Thoracic aorta (tissue), 2 donors: ENCODE measurements around the gene PCDHA3. TPM values are rescaled to one million over a fixed set of nuclear protein-coding genes. Genes with fewer than 3 reads are reported as not detected.
A peak's percentile ranks its signal among the peaks of the same experiment; 100 is the strongest.
"Not testable (repeated sequence)": the region's sequence is repeated elsewhere in the genome, so short reads cannot be mapped to it uniquely, and the experiment has no call there.

Source experiments
- ATAC-seq: fragments of 150-250 bp; one replicate; pipeline ENCODE4 v1.8.0; 2017; ENCODE audit warnings: low read depth; ENCODE audit not compliant: insufficient number of reproducible peaks, low FRiP score
- DNase-seq: peaks from one replicate; pipeline ENCODE4 v3.0.0-alpha.2; 2020; ENCODE audit warnings: low spot score
- H3K27ac ChIP-seq, 2 donors: fragments of 200-600 bp; sonication (generic); 1 replicate in 1 of 2; 2 replicates in 1 of 2; pipeline ENCODE4 v1.5.1; 2016; ENCODE audit warnings: mild to moderate bottlenecking in 2 of 2, moderate library complexity in 2 of 2
- H3K27me3 ChIP-seq: fragments of 200-600 bp; sonication (generic); replicated peaks from 2 replicates; pipeline ENCODE4 v1.6.0; 2016; ENCODE audit warnings: mild to moderate bottlenecking; ENCODE audit not compliant: insufficient read depth
- H3K36me3 ChIP-seq: fragments of 200-600 bp; sonication (generic); one replicate; pipeline ENCODE4 v1.5.1; 2016
- H3K4me1 ChIP-seq, 2 donors: fragments of 200-600 bp; sonication (generic); 1 replicate in 1 of 2; 2 replicates in 1 of 2; pipeline versions ENCODE4 v1.5.1 to v1.6.0; 2016; ENCODE audit warnings: low read depth in 2 of 2, mild to moderate bottlenecking in 1 of 2; ENCODE audit not compliant: control insufficient read depth in 1 of 2
- H3K4me3 ChIP-seq: fragments of 200-600 bp; sonication (generic); 2 replicates; pipeline ENCODE4 v1.5.1; 2016; ENCODE audit warnings: mild to moderate bottlenecking
- H3K9me3 ChIP-seq: fragments of 200-600 bp; sonication (generic); 2 replicates; pipeline ENCODE4 v1.5.1; 2016
- CTCF ChIP-seq: fragments of 200-600 bp; sonication (generic); IDR thresholded peaks from one replicate; pipeline ENCODE4 v1.5.1; 2019; ENCODE audit warnings: antibody characterized with exemption
- total RNA-seq, 2 donors: library from RNA; depleted of rRNA; stranded (reverse); fragments of >200 nt; gene quantifications; one replicate each; pipeline versions ENCODE4 v1.1.0 to v1.2.3, GENCODE V29; 2016

PCDHA3 gene
- total RNA-seq, 2 donors from 2014 or later = 0.68 to 2.0 TPM

GRCh38 chr5:140796718-140797095 lies 4.2 kb upstream of the PCDHA3 start:
- Histone ChIP-seq H3K27ac (no peak overlapping the region), H3K36me3 (no peaks in the 10 kb centered on the region), H3K27me3 (no peaks in the 10 kb centered on the region), H3K4me3 (no peak overlapping the region), H3K9me3 (peaks cover 25% of the 10 kb centered on the region), H3K4me1 (no peaks in the 10 kb centered on the region)
- TF ChIP-seq CTCF = no peak
- ATAC-seq (no peak), DNase-seq (no peak)

- peak overlapping the region; percentile 60 for H3K4me3 ChIP-seq
- no peak overlapping the region for H3K27ac ChIP-seq
- ATAC-seq = no peak
Measured at GRCh38 chr5:140801494-140801841, 611 bp downstream of the PCDHA3 start.

GRCh38 chr5:140802381-140802780 lies 1.5 kb downstream of the PCDHA3 start:
- not testable (repeated sequence) for DNase-seq, ATAC-seq, H3K4me1 ChIP-seq, H3K27me3 ChIP-seq, H3K36me3 ChIP-seq, H3K4me3 ChIP-seq, H3K27ac ChIP-seq, H3K9me3 ChIP-seq

More at GRCh38 chr5:140801494-140801841, 611 bp downstream of the PCDHA3 start:
- DNase-seq = no peak
- H3K27me3 ChIP-seq = no peaks in the 10 kb centered on the region
- TF ChIP-seq CTCF = no peak
- H3K36me3 ChIP-seq = no peaks in the 10 kb centered on the region
- peaks cover 4% of the 10 kb centered on the region for H3K9me3 ChIP-seq
- no peaks in the 10 kb centered on the region for H3K4me1 ChIP-seq

- Histone ChIP-seq H3K27me3 (no peaks in the 10 kb centered on the region), H3K4me3 (no peak overlapping the region), H3K27ac (no peak overlapping the region), H3K4me1 (no peaks in the 10 kb centered on the region), H3K36me3 (no peaks in the 10 kb centered on the region), H3K9me3 (peaks cover 4% of the 10 kb centered on the region)
- TF ChIP-seq CTCF = no peak
- ATAC-seq = no peak
- DNase-seq = no peak
Measured at GRCh38 chr5:140802781-140803271, 2.0 kb downstream of the PCDHA3 start.

- H3K4me3 ChIP-seq = peak within 1 kb of the TSS; percentile 63
- no peaks in the 10 kb centered on the region for H3K27me3 ChIP-seq
- peak; percentile 14 for TF ChIP-seq CTCF
- no peaks in the 10 kb centered on the region for H3K4me1 ChIP-seq
- no peak within 1 kb of the TSS for H3K27ac ChIP-seq
- no peaks in the 10 kb centered on the region for H3K36me3 ChIP-seq
- peaks cover 4% of the 10 kb centered on the region for H3K9me3 ChIP-seq
- ATAC-seq = no peak
- no peak for DNase-seq
Measured at GRCh38 chr5:140806834-140807775, 6.2 kb downstream of the PCDHA3 start, which contains the start of gene PCDHA4. PCDHA4 (plus strand) TSS chr5:140807068.

GRCh38 chr5:140808241-140808888 lies 7.5 kb downstream of the PCDHA3 start:
- not testable (repeated sequence) for H3K36me3 ChIP-seq

More at GRCh38 chr5:140808241-140808888, 7.5 kb downstream of the PCDHA3 start:
- not testable (repeated sequence) for H3K4me1 ChIP-seq, H3K4me3 ChIP-seq, H3K27me3 ChIP-seq, ATAC-seq, H3K9me3 ChIP-seq, H3K27ac ChIP-seq, DNase-seq
